WTC11 (cell line): ENCODE measurements around the gene RFX4. TPM values are rescaled to one million over a fixed set of nuclear protein-coding genes. Genes with fewer than 3 reads are reported as not detected.

Experiments
- ATF1 ChIP-seq: sonication (generic); formaldehyde crosslinking; IDR thresholded peaks from 2 replicates; pipeline ENCODE4 v1.8.1; 2023; ENCODE audit warnings: mild to moderate bottlenecking, moderate library complexity, missing genetic modification reagents
- CBFB ChIP-seq: sonication (generic); formaldehyde crosslinking; IDR thresholded peaks from 2 replicates; pipeline ENCODE4 v1.8.1; 2022; ENCODE audit warnings: mild to moderate bottlenecking, low read depth, missing genetic modification reagents
- FOXJ3 ChIP-seq: sonication (generic); formaldehyde crosslinking; IDR thresholded peaks from 2 replicates; pipeline ENCODE4 v1.9.0; 2021; ENCODE audit warnings: missing genetic modification reagents, mild to moderate bottlenecking, borderline replicate concordance
- FOXK1 ChIP-seq: sonication (generic); formaldehyde crosslinking; IDR thresholded peaks from 2 replicates; pipeline ENCODE4 v1.8.0; 2022; ENCODE audit warnings: mild to moderate bottlenecking, moderate library complexity, missing genetic modification reagents
- HMGA2 ChIP-seq: fragments of 250-450 bp; sonication (Bioruptor Pico); IDR thresholded peaks from 2 replicates; pipeline ENCODE4 v1.4.0; 2021; ENCODE audit warnings: mild to moderate bottlenecking, moderate library complexity
- IRF2 ChIP-seq: sonication (generic); formaldehyde crosslinking; IDR thresholded peaks from 2 replicates; pipeline ENCODE4 v1.8.0; 2022; ENCODE audit warnings: low read depth, missing genetic modification reagents, borderline replicate concordance
- PRRX2 ChIP-seq: fragments of 250-450 bp; sonication (Bioruptor Pico); IDR thresholded peaks from 2 replicates; pipeline ENCODE4 v1.8.0; 2021; ENCODE audit warnings: mild to moderate bottlenecking
- SMAD4 ChIP-seq: sonication (generic); formaldehyde crosslinking; IDR thresholded peaks from 2 replicates; pipeline ENCODE4 v1.8.0; 2022; ENCODE audit warnings: mild to moderate bottlenecking, missing genetic modification reagents
- SP1 ChIP-seq: sonication (generic); formaldehyde crosslinking; conservative IDR thresholded peaks from 2 replicates; pipeline ENCODE4 v1.8.1; 2022; ENCODE audit warnings: missing genetic modification reagents
- TCF7 ChIP-seq: sonication (generic); formaldehyde crosslinking; IDR thresholded peaks from 2 replicates; pipeline ENCODE4 v1.8.0; 2022; ENCODE audit warnings: mild to moderate bottlenecking, low read depth, missing genetic modification reagents, moderate library complexity
- ZNF121 ChIP-seq: sonication (generic); formaldehyde crosslinking; IDR thresholded peaks from 2 replicates; pipeline ENCODE4 v1.8.0; 2023; ENCODE audit warnings: missing genetic modification reagents
- ZNF232 ChIP-seq: sonication (generic); formaldehyde crosslinking; IDR thresholded peaks from 2 replicates; pipeline ENCODE4 v1.8.0; 2022; ENCODE audit warnings: mild to moderate bottlenecking, missing genetic modification reagents
- ZNF263 ChIP-seq: sonication (generic); formaldehyde crosslinking; IDR thresholded peaks from 2 replicates; pipeline ENCODE4 v1.8.1; 2022; ENCODE audit warnings: low read depth, mild to moderate bottlenecking, moderate library complexity, missing genetic modification reagents
- ZNF416 ChIP-seq: fragments of 250-450 bp; sonication (Bioruptor Pico); IDR thresholded peaks from 2 replicates; pipeline ENCODE4 v1.9.0; 2021; ENCODE audit warnings: mild to moderate bottlenecking, inconsistent platforms
- total RNA-seq: library from RNA; stranded (reverse); gene quantifications from 3 replicates; pipeline ENCODE4 v1.2.3, GENCODE V29; 2021
- TF ChIP-seq, protein P1 (sequence below): fragments of 250-450 bp; sonication (Bioruptor Pico); IDR thresholded peaks from 2 replicates; pipeline ENCODE4 v1.9.0; 2021; ENCODE audit warnings: moderate library complexity, mild to moderate bottlenecking, inconsistent platforms, borderline replicate concordance
- TF ChIP-seq, protein P2 (sequence below): fragments of 250-450 bp; sonication (Bioruptor Pico); conservative IDR thresholded peaks from 2 replicates; pipeline ENCODE4 v1.9.0; 2021; ENCODE audit warnings: mild to moderate bottlenecking
- TF ChIP-seq, protein P3 (sequence below): sonication (generic); formaldehyde crosslinking; IDR thresholded peaks from 2 replicates; pipeline ENCODE4 v1.8.0; 2023; ENCODE audit warnings: missing genetic modification reagents, mild to moderate bottlenecking, borderline replicate concordance
- TF ChIP-seq, protein P4 (sequence below): sonication (generic); formaldehyde crosslinking; IDR thresholded peaks from 2 replicates; pipeline ENCODE4 v1.8.1; 2022; ENCODE audit warnings: mild to moderate bottlenecking, moderate library complexity, missing genetic modification reagents
- TF ChIP-seq, protein P5 (sequence below): sonication (generic); formaldehyde crosslinking; IDR thresholded peaks from 2 replicates; pipeline ENCODE4 v1.8.1; 2023; ENCODE audit warnings: mild to moderate bottlenecking, moderate library complexity, missing genetic modification reagents
- TF ChIP-seq, protein P6 (sequence below): fragments of 250-450 bp; sonication (Bioruptor Pico); IDR thresholded peaks from 2 replicates; pipeline ENCODE4 v2.1.2; 2022; ENCODE audit warnings: mild to moderate bottlenecking, moderate library complexity
- TF ChIP-seq, protein P7 (sequence below): sonication (generic); formaldehyde crosslinking; IDR thresholded peaks from 2 replicates; pipeline ENCODE4 v1.8.1; 2023; ENCODE audit warnings: mild to moderate bottlenecking, missing genetic modification reagents, moderate library complexity
- TF ChIP-seq, protein P8 (sequence below): sonication (generic); formaldehyde crosslinking; IDR thresholded peaks from 2 replicates; pipeline ENCODE4 v1.8.1; 2022; ENCODE audit warnings: low read depth, mild to moderate bottlenecking, moderate library complexity, missing genetic modification reagents, borderline replicate concordance

Gene RFX4
- total RNA-seq, 1 experiment from 2014 or later = 0.26 TPM

DNA sequence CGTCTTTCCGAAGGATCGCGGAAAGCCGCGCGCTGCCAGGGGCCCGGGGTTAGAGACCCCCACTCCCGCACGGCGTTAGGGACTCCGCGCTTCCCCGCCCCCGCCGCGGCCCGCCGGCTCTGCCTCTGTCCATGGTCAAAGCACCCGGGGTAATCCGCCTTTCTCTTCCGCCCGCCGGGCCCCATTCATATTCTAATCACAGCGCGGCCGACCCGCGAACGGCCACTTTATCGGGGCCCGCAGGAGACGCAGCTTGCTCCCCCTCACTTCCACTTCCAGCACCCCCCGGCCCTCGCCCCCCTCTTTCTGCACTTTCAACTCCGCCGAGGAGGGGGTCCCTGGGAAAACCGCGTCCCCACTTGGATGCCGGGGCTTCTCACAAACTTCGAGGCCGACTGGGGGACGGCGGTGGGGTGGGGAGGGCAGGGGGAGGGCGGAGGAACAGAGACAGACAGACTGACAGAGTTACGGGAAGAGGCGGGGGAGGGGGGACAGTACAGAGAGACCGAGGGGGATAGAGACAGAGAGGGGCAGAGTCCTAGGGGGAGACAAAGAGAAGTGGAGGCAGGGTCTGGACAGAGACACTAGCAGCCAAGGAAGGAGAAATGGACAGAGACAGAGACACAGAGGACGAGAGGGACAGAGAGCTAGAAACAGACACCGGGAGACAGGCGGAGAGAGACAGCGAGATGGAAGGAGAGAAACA lies 1.1 kb upstream of the RFX4 start (continued):
- TF ChIP-seq, protein P1, sequence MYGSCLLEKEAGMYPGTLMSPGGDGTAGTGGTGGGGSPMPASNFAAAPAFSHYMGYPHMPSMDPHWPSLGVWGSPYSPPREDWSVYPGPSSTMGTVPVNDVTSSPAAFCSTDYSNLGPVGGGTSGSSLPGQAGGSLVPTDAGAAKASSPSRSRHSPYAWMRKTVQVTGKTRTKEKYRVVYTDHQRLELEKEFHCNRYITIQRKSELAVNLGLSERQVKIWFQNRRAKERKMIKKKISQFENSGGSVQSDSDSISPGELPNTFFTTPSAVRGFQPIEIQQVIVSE (CRISPR knock-in tag) = no peak
- TF ChIP-seq ZNF263 (CRISPR knock-in tag) (no peak), SMAD4 (CRISPR knock-in tag) (no peak), HMGA2 (0 out of 2 replicates have a peak, but pooled peaks have one; percentile 9), SP1 (CRISPR knock-in tag) (0 out of 2 replicates have a peak, but pooled peaks have one; percentile 18), ZNF121 (CRISPR knock-in tag) (no peak), TCF7 (CRISPR knock-in tag) (no peak), PRRX2 (CRISPR knock-in tag) (no peak), CBFB (CRISPR knock-in tag) (no peak), FOXJ3 (CRISPR knock-in tag) (no peak), FOXK1 (CRISPR knock-in tag) (peak; percentile 47; the same call in 1 of the 2 replicates), ZNF416 (no peak), ZNF232 (CRISPR knock-in tag) (no peak), ATF1 (CRISPR knock-in tag) (no peak), IRF2 (CRISPR knock-in tag) (no peak)
- TF ChIP-seq, protein P2, sequence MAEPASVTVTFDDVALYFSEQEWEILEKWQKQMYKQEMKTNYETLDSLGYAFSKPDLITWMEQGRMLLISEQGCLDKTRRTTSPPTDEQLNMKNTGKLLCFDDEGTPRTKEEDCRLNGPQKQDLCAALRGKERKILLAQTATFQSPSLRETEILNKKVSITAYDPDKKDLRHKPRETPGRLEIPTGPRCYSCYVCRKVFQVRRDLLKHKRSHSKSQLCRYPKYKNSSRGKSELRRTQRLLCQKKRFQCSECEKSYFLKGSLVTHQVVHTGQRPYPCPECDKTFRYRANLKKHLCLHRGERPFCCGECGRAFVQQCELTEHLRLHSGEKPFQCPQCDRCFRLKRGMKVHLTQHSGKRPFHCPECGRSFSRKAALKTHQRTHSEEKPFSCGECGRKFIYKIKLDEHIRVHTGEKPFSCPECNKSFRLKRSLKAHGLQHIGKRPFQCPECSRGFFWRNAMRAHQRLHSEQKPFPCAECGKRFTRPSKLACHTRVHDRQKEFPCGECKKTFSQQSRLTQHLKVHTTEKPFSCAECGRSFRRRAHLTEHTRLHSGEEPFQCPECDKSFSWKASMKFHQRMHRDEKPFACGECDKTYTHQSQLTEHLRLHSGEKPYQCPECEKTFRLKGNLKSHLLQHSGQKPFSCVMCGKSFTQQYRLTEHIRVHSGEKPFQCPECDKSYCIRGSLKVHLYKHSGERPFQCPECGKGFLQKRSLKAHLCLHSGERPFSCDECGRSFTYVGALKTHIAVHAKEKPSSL (CRISPR knock-in tag) = no peak
- TF ChIP-seq, protein P3, sequence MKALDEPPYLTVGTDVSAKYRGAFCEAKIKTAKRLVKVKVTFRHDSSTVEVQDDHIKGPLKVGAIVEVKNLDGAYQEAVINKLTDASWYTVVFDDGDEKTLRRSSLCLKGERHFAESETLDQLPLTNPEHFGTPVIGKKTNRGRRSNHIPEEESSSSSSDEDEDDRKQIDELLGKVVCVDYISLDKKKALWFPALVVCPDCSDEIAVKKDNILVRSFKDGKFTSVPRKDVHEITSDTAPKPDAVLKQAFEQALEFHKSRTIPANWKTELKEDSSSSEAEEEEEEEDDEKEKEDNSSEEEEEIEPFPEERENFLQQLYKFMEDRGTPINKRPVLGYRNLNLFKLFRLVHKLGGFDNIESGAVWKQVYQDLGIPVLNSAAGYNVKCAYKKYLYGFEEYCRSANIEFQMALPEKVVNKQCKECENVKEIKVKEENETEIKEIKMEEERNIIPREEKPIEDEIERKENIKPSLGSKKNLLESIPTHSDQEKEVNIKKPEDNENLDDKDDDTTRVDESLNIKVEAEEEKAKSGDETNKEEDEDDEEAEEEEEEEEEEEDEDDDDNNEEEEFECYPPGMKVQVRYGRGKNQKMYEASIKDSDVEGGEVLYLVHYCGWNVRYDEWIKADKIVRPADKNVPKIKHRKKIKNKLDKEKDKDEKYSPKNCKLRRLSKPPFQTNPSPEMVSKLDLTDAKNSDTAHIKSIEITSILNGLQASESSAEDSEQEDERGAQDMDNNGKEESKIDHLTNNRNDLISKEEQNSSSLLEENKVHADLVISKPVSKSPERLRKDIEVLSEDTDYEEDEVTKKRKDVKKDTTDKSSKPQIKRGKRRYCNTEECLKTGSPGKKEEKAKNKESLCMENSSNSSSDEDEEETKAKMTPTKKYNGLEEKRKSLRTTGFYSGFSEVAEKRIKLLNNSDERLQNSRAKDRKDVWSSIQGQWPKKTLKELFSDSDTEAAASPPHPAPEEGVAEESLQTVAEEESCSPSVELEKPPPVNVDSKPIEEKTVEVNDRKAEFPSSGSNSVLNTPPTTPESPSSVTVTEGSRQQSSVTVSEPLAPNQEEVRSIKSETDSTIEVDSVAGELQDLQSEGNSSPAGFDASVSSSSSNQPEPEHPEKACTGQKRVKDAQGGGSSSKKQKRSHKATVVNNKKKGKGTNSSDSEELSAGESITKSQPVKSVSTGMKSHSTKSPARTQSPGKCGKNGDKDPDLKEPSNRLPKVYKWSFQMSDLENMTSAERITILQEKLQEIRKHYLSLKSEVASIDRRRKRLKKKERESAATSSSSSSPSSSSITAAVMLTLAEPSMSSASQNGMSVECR (CRISPR knock-in tag) = 0 out of 2 replicates have a peak, but pooled peaks have one; percentile 30
- TF ChIP-seq, protein P4, sequence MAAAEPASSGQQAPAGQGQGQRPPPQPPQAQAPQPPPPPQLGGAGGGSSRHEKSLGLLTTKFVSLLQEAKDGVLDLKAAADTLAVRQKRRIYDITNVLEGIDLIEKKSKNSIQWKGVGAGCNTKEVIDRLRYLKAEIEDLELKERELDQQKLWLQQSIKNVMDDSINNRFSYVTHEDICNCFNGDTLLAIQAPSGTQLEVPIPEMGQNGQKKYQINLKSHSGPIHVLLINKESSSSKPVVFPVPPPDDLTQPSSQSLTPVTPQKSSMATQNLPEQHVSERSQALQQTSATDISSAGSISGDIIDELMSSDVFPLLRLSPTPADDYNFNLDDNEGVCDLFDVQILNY (CRISPR knock-in tag) = no peak
- TF ChIP-seq, protein P5, sequence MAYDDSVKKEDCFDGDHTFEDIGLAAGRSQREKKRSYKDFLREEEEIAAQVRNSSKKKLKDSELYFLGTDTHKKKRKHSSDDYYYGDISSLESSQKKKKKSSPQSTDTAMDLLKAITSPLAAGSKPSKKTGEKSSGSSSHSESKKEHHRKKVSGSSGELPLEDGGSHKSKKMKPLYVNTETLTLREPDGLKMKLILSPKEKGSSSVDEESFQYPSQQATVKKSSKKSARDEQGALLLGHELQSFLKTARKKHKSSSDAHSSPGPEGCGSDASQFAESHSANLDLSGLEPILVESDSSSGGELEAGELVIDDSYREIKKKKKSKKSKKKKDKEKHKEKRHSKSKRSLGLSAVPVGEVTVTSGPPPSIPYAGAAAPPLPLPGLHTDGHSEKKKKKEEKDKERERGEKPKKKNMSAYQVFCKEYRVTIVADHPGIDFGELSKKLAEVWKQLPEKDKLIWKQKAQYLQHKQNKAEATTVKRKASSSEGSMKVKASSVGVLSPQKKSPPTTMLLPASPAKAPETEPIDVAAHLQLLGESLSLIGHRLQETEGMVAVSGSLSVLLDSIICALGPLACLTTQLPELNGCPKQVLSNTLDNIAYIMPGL = no peak
- TF ChIP-seq, protein P6, sequence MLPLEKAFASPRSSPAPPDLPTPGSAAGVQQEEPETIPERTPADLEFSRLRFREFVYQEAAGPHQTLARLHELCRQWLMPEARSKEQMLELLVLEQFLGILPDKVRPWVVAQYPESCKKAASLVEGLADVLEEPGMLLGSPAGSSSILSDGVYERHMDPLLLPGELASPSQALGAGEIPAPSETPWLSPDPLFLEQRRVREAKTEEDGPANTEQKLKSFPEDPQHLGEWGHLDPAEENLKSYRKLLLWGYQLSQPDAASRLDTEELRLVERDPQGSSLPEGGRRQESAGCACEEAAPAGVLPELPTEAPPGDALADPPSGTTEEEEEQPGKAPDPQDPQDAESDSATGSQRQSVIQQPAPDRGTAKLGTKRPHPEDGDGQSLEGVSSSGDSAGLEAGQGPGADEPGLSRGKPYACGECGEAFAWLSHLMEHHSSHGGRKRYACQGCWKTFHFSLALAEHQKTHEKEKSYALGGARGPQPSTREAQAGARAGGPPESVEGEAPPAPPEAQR (CRISPR knock-in tag) = no peak
- TF ChIP-seq, protein P7, sequence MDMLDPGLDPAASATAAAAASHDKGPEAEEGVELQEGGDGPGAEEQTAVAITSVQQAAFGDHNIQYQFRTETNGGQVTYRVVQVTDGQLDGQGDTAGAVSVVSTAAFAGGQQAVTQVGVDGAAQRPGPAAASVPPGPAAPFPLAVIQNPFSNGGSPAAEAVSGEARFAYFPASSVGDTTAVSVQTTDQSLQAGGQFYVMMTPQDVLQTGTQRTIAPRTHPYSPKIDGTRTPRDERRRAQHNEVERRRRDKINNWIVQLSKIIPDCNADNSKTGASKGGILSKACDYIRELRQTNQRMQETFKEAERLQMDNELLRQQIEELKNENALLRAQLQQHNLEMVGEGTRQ (CRISPR knock-in tag) = no peak
- TF ChIP-seq, protein P8, sequence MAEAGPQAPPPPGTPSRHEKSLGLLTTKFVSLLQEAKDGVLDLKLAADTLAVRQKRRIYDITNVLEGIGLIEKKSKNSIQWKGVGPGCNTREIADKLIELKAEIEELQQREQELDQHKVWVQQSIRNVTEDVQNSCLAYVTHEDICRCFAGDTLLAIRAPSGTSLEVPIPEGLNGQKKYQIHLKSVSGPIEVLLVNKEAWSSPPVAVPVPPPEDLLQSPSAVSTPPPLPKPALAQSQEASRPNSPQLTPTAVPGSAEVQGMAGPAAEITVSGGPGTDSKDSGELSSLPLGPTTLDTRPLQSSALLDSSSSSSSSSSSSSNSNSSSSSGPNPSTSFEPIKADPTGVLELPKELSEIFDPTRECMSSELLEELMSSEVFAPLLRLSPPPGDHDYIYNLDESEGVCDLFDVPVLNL (CRISPR knock-in tag) = no peak
- TF ChIP-seq, all 79 proteins: peak for 6
